CD14-positive monocyte (primary cell): Measurements from ENCODE around the gene ADGRL3. TPM values are rescaled to one million over a fixed set of nuclear protein-coding genes. Genes with fewer than 3 reads are reported as not detected.

ENCODE experiments used
- DNase-seq, 3 donors: peaks; one replicate each; pipeline ENCODE4 v3.0.0-alpha.2; 2011 to 2022
- H2AFZ ChIP-seq: 2 replicates; pipeline ENCODE4 v1.6.0; 2012; ENCODE audit warnings: mild to moderate bottlenecking, low read depth, low read length, inconsistent platforms; ENCODE audit not compliant: insufficient read depth, poor library complexity, severe bottlenecking
- H3K27ac ChIP-seq, 2 donors: 1 replicate in 1 of 2; 2 replicates in 1 of 2; pipeline ENCODE4 v1.5.1; 2012 to 2013; ENCODE audit warnings: low read length in 2 of 2, control low read depth in 1 of 2, inconsistent platforms in 1 of 2, low read depth in 1 of 2, mild to moderate bottlenecking in 1 of 2
- H3K27me3 ChIP-seq, 2 donors: one replicate each; pipeline versions ENCODE4 v1.6.0 to v1.6.1; 2011 to 2013; ENCODE audit warnings: low read length in 2 of 2; ENCODE audit not compliant: control insufficient read depth in 2 of 2, insufficient read depth in 2 of 2
- H3K36me3 ChIP-seq, 2 donors: replicated peaks in 1 of 2; 1 replicate in 1 of 2; 2 replicates in 1 of 2; pipeline versions ENCODE4 v1.5.1 to v1.6.1; 2012 to 2013; ENCODE audit warnings: low read length in 2 of 2, control low read depth in 1 of 2, inconsistent platforms in 1 of 2, mild to moderate bottlenecking in 1 of 2; ENCODE audit not compliant: insufficient read depth in 2 of 2, control insufficient read depth in 1 of 2
- H3K4me1 ChIP-seq, 2 donors: 1 replicate in 1 of 2; 2 replicates in 1 of 2; pipeline versions ENCODE4 v1.5.1 to v1.6.1; 2012 to 2013; ENCODE audit warnings: low read length in 2 of 2, control low read depth in 1 of 2, inconsistent platforms in 1 of 2, mild to moderate bottlenecking in 1 of 2, moderate library complexity in 1 of 2; ENCODE audit not compliant: insufficient read depth in 2 of 2, control insufficient read depth in 1 of 2
- H3K4me2 ChIP-seq: replicated peaks from 2 replicates; pipeline ENCODE3; 2012; ENCODE audit warnings: low read length, moderate library complexity, mild to moderate bottlenecking; ENCODE audit not compliant: poor library complexity, severe bottlenecking; ENCODE audit errors: extremely low read depth
- H3K4me3 ChIP-seq, 3 experiments: fragments of 200-600 bp in 1 of 3; sonication (generic) in 1 of 3; replicated peaks in 1 of 3; 1 replicate in 2 of 3; 2 replicates in 1 of 3; pipeline ENCODE4 v1.5.1; 2011 to 2013; ENCODE audit warnings: low read length in 3 of 3, mild to moderate bottlenecking in 3 of 3, control low read depth in 2 of 3, low read depth in 2 of 3, inconsistent platforms in 1 of 3, moderate library complexity in 1 of 3
- H3K79me2 ChIP-seq: 2 replicates; pipeline ENCODE4 v1.6.0; 2012; ENCODE audit warnings: mild to moderate bottlenecking, control low read depth, inconsistent platforms, low read length, moderate library complexity; ENCODE audit not compliant: insufficient read depth
- H3K9ac ChIP-seq: 2 replicates; pipeline ENCODE4 v1.6.0; 2017; ENCODE audit warnings: low read length, mild to moderate bottlenecking; ENCODE audit not compliant: insufficient read depth, poor library complexity, severe bottlenecking
- H3K9me3 ChIP-seq, 2 donors: replicated peaks in 1 of 2; 1 replicate in 1 of 2; 2 replicates in 1 of 2; pipeline versions ENCODE4 v1.5.1 to v1.6.1; 2012 to 2013; ENCODE audit warnings: low read length in 2 of 2, control low read depth in 1 of 2; ENCODE audit not compliant: control insufficient read depth in 1 of 2, insufficient read depth in 1 of 2
- H4K20me1 ChIP-seq: 2 replicates; pipeline ENCODE4 v1.6.0; 2012; ENCODE audit warnings: mild to moderate bottlenecking, low read length, control low read depth, moderate library complexity; ENCODE audit not compliant: insufficient read depth
- H3K27ac Mint-ChIP-seq, 7 donors: one replicate each; pipeline ENCODE4 v1.8.0; 2020; ENCODE audit warnings: mild to moderate bottlenecking in 7 of 7, mixed read lengths in 7 of 7, moderate library complexity in 6 of 7, inconsistent platforms in 2 of 7
- H3K27me3 Mint-ChIP-seq, 3 donors: one replicate each; pipeline ENCODE4 v1.8.0; 2021 to 2022; ENCODE audit warnings: low read depth in 3 of 3, mild to moderate bottlenecking in 3 of 3, mixed read lengths in 3 of 3, moderate library complexity in 3 of 3, inconsistent platforms in 1 of 3
- H3K36me3 Mint-ChIP-seq, 2 donors: one replicate each; pipeline ENCODE4 v1.8.0; 2020; ENCODE audit warnings: mixed read lengths in 2 of 2, inconsistent platforms in 1 of 2, mild to moderate bottlenecking in 1 of 2
- H3K4me1 Mint-ChIP-seq: one replicate; pipeline ENCODE4 v1.8.0; 2020; ENCODE audit warnings: mild to moderate bottlenecking, mixed read lengths
- H3K4me3 Mint-ChIP-seq, 2 donors: one replicate each; pipeline ENCODE4 v1.8.0; 2020; ENCODE audit warnings: mild to moderate bottlenecking in 2 of 2, mixed read lengths in 2 of 2, moderate library complexity in 1 of 2
- H3K9me3 Mint-ChIP-seq, 7 donors: one replicate each; pipeline ENCODE4 v1.8.0; 2020 to 2022; ENCODE audit warnings: mixed read lengths in 7 of 7, mild to moderate bottlenecking in 6 of 7, moderate library complexity in 6 of 7, inconsistent platforms in 2 of 7
- WGBS: methylation state at CpG from one replicate; pipeline ENCODE4 v1.1.5; 2013; ENCODE audit warnings: missing lambda C conversion rate; ENCODE audit not compliant: insufficient coverage; 5-methylcytosine and 5-hydroxymethylcytosine counted together
- intact Hi-C, 2 donors: fragments of 100-400 bp; cut with micrococcal nuclease; formaldehyde crosslinking; loops; one replicate each; pipeline versions ENCODE4 v1.15.0 to v1.15.1; 2023
- polyA plus RNA-seq, 3 donors: library from polyadenylated mRNA; depleted of rRNA in 1 of 3; unstranded in 2 of 3; stranded (reverse) in 1 of 3; fragments of 300-500 nt in 2 of 3; fragments of >200 nt in 1 of 3; fragmentation: Illumina TruSeq in 2 of 3; gene quantifications; 1 replicate in 2 of 3; 2 replicates in 1 of 3; pipeline ENCODE4 v1.2.3, GENCODE V29; 2012 to 2021
- TF ChIP-seq, protein P1 (sequence below): fragments of 200-600 bp; IDR thresholded peaks from one replicate; pipeline ENCODE4 v1.8.0; 2022; ENCODE audit warnings: antibody characterized with exemption, mild to moderate bottlenecking

Gene ADGRL3
- polyA plus RNA-seq, 3 donors, result not detected

DNA sequence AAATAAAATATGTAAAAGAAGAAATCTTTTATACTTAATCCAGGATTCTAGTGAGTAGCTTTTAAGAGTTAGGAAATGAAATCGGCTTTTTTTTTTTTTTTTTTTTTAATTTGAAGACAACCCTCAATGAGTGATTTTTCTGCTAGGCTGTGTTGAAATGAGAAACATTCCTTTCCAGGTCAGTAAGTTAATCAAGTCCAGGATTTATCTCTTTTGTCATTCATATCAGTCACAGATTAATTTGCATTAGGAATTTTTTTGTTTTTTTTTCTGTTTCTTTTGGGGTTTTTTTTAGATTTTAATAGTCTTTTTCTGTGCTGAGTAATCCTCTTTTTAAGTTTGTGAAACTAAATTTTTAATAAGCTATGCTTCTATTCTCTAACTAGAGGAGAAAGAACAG lies 448.1 kb downstream of the ADGRL3 start:
- H4K20me1 ChIP-seq, result no peaks in the 10 kb centered on the region
- H3K9ac ChIP-seq, result no peak overlapping the region
- no CpG with 5 or more reads among the region's 1 CpG for WGBS
- Mint-ChIP-seq H3K27ac (no peak overlapping the region), H3K4me3 (no peak overlapping the region), H3K36me3 (no peaks in the 10 kb centered on the region), H3K9me3 (peaks cover 4 to 18% (median 6%) of the 10 kb centered on the region in 7 donors), H3K4me1 (no peaks in the 10 kb centered on the region), H3K27me3 (no peaks in the 10 kb centered on the region)
- no peak overlapping the region for H3K4me2 ChIP-seq
- no peak overlapping the region for H2AFZ ChIP-seq
- no peaks in the 10 kb centered on the region for H3K4me1 ChIP-seq
- no peaks in the 10 kb centered on the region for H3K79me2 ChIP-seq
- H3K27me3 ChIP-seq, result no peaks in the 10 kb centered on the region
- no peaks in the 10 kb centered on the region for H3K36me3 ChIP-seq
- no peak overlapping the region for H3K27ac ChIP-seq
- H3K4me3 ChIP-seq, result no peak overlapping the region
- intact Hi-C loops, result no loop called here
- H3K9me3 ChIP-seq, result no peaks in the 10 kb centered on the region
- TF ChIP-seq, protein P1, sequence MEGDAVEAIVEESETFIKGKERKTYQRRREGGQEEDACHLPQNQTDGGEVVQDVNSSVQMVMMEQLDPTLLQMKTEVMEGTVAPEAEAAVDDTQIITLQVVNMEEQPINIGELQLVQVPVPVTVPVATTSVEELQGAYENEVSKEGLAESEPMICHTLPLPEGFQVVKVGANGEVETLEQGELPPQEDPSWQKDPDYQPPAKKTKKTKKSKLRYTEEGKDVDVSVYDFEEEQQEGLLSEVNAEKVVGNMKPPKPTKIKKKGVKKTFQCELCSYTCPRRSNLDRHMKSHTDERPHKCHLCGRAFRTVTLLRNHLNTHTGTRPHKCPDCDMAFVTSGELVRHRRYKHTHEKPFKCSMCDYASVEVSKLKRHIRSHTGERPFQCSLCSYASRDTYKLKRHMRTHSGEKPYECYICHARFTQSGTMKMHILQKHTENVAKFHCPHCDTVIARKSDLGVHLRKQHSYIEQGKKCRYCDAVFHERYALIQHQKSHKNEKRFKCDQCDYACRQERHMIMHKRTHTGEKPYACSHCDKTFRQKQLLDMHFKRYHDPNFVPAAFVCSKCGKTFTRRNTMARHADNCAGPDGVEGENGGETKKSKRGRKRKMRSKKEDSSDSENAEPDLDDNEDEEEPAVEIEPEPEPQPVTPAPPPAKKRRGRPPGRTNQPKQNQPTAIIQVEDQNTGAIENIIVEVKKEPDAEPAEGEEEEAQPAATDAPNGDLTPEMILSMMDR, result no peak
- DNase-seq, result no peak

DNA sequence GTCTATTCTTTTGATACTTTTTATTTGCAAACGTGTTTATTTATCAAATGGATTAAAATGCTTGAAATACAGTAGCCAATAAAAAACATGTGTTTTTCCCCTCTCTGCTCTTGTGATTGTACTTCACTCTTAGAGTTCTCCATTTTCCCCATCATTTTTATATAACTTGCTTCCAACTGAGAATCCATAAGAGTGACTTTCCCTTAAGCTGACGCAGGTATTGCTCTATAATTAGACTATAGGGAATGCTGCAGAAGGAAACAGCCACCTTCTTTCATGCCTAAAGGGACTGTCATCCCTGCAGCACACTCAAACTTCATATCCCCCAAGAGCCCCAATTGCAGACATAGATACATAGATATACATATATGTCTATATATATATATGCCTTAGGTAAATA lies 456.9 kb downstream of the ADGRL3 start:
- WGBS, result no CpG with 5 or more reads among the region's 2 CpGs
- Histone ChIP-seq H3K27me3 (no peaks in the 10 kb centered on the region), H3K4me2 (no peak overlapping the region), H3K4me3 (no peak overlapping the region), H3K4me1 (no peaks in the 10 kb centered on the region), H3K9ac (no peak overlapping the region), H2AFZ (no peak overlapping the region), H3K27ac (no peak overlapping the region), H3K9me3 (peaks cover 1 to 3% of the 10 kb centered on the region in 2 donors), H3K79me2 (no peaks in the 10 kb centered on the region), H4K20me1 (no peaks in the 10 kb centered on the region), H3K36me3 (no peaks in the 10 kb centered on the region)
- intact Hi-C loops, result no loop called here
- Mint-ChIP-seq H3K27ac (no peak overlapping the region), H3K4me3 (no peak overlapping the region), H3K4me1 (no peaks in the 10 kb centered on the region), H3K9me3 (peaks cover 0 to 4% (median 2%) of the 10 kb centered on the region in 7 donors), H3K36me3 (no peaks in the 10 kb centered on the region), H3K27me3 (no peaks in the 10 kb centered on the region)
- no peak for DNase-seq
- TF ChIP-seq, protein P1, result no peak
